SK-N-SH treated with all-trans-retinoic acid at 6 μM for 48 hours (cell line): ENCODE results near the gene THRB.

Experiments used
- ATAC-seq: fragments of 200-7000 bp; cut with Tn5 transposase; 3 replicates; pipeline ENCODE4 v1.9.1; 2020; ENCODE audit warnings: mild to moderate bottlenecking, moderate library complexity
- ARNTL ChIP-seq: fragments of 450-650 bp; formaldehyde crosslinking; IDR thresholded peaks from 2 replicates; pipeline ENCODE4 v1.5.0; 2020; ENCODE audit warnings: low read depth, mild to moderate bottlenecking, moderate library complexity, borderline replicate concordance
- BACH2 ChIP-seq: fragments of 250-450 bp; sonication (Bioruptor Pico); IDR thresholded peaks from 2 replicates; pipeline ENCODE4 v1.9.0; 2021; ENCODE audit warnings: mild to moderate bottlenecking, borderline replicate concordance
- CSDC2 ChIP-seq: fragments of 250-450 bp; sonication (Bioruptor Pico); IDR thresholded peaks from 2 replicates; pipeline ENCODE4 v1.5.0; 2020; ENCODE audit warnings: mild to moderate bottlenecking, moderate library complexity
- ESRRG ChIP-seq: fragments of 250-450 bp; sonication (Bioruptor Pico); IDR thresholded peaks from 2 replicates; pipeline ENCODE4 v1.6.1; 2021; ENCODE audit warnings: mild to moderate bottlenecking
- GLIS3 ChIP-seq: fragments of 250-450 bp; sonication (Bioruptor Pico); IDR thresholded peaks from 2 replicates; pipeline ENCODE4 v1.5.0; 2020; ENCODE audit warnings: mild to moderate bottlenecking, moderate library complexity
- ISL1 ChIP-seq: fragments of 250-450 bp; sonication (Bioruptor Pico); IDR thresholded peaks from 2 replicates; pipeline ENCODE4 v2.1.2; 2022; ENCODE audit warnings: mild to moderate bottlenecking, moderate library complexity
- OSR1 ChIP-seq: fragments of 250-450 bp; sonication (Bioruptor Pico); IDR thresholded peaks from 2 replicates; pipeline ENCODE4 v1.8.0; 2022; ENCODE audit warnings: moderate library complexity, mild to moderate bottlenecking, inconsistent platforms
- PPARA ChIP-seq: fragments of 250-450 bp; sonication (Bioruptor Pico); IDR thresholded peaks from 2 replicates; pipeline ENCODE4 v1.5.0; 2020; ENCODE audit warnings: mild to moderate bottlenecking, borderline replicate concordance
- RARB ChIP-seq: fragments of 250-450 bp; sonication (Bioruptor Pico); IDR thresholded peaks from 2 replicates; pipeline ENCODE4 v1.8.0; 2021; ENCODE audit warnings: mild to moderate bottlenecking, moderate library complexity
- SNAI2 ChIP-seq: fragments of 250-450 bp; sonication (Bioruptor Pico); IDR thresholded peaks from 2 replicates; pipeline ENCODE4 v1.5.0; 2020; ENCODE audit warnings: mild to moderate bottlenecking, moderate library complexity
- TCF4 ChIP-seq: fragments of 250-450 bp; sonication (Bioruptor Pico); IDR thresholded peaks from 2 replicates; pipeline ENCODE4 v1.8.0; 2021; ENCODE audit warnings: mild to moderate bottlenecking, moderate library complexity, borderline replicate concordance
- TOX ChIP-seq: fragments of 250-450 bp; sonication (Bioruptor Pico); IDR thresholded peaks from 2 replicates; pipeline ENCODE4 v1.8.0; 2021; ENCODE audit warnings: mild to moderate bottlenecking, moderate library complexity, borderline replicate concordance
- ZC3H10 ChIP-seq: fragments of 250-450 bp; sonication (Bioruptor Pico); IDR thresholded peaks from 2 replicates; pipeline ENCODE4 v1.5.1; 2021; ENCODE audit warnings: mild to moderate bottlenecking, moderate library complexity
- ZFP30 ChIP-seq: fragments of 450-650 bp; formaldehyde crosslinking; IDR thresholded peaks from 2 replicates; pipeline ENCODE4 v1.5.0; 2022; ENCODE audit warnings: mild to moderate bottlenecking, moderate library complexity
- ZNF565 ChIP-seq: fragments of 450-650 bp; formaldehyde crosslinking; conservative IDR thresholded peaks from 2 replicates; pipeline ENCODE4 v1.5.0; 2020; ENCODE audit warnings: low read depth, mild to moderate bottlenecking, moderate library complexity
- TF ChIP-seq, protein P1 (sequence below): fragments of 250-450 bp; sonication (Bioruptor Pico); IDR thresholded peaks from 2 replicates; pipeline ENCODE4 v1.5.1; 2020; ENCODE audit warnings: low read depth, mild to moderate bottlenecking, moderate library complexity
- TF ChIP-seq, protein P2 (sequence below): fragments of 250-450 bp; sonication (Bioruptor Pico); IDR thresholded peaks from 2 replicates; pipeline ENCODE4 v1.5.0; 2020; ENCODE audit warnings: mild to moderate bottlenecking, moderate library complexity
- TF ChIP-seq, protein P3 (sequence below): fragments of 250-450 bp; sonication (Bioruptor Pico); IDR thresholded peaks from 2 replicates; pipeline ENCODE4 v1.5.1; 2021; ENCODE audit warnings: mild to moderate bottlenecking, moderate library complexity
- TF ChIP-seq, protein P4 (sequence below): fragments of 250-450 bp; sonication (Bioruptor Pico); IDR thresholded peaks from 2 replicates; pipeline ENCODE4 v1.8.0; 2020; ENCODE audit warnings: mild to moderate bottlenecking, moderate library complexity, borderline replicate concordance
- TF ChIP-seq, protein P5 (sequence below): fragments of 250-450 bp; sonication (Bioruptor Pico); IDR thresholded peaks from 2 replicates; pipeline ENCODE4 v1.8.0; 2021; ENCODE audit warnings: low read depth, mild to moderate bottlenecking, moderate library complexity, borderline replicate concordance

The THRB gene

GRCh38 chr3:24497942-24498341 is 3.3 kb upstream of the THRB start:
- TF ChIP-seq SNAI2 (CRISPR knock-in tag) (no peak), BACH2 (CRISPR knock-in tag) (no peak), CSDC2 (CRISPR knock-in tag) (no peak), TOX (CRISPR knock-in tag) (no peak), ZNF565 (CRISPR knock-in tag) (no peak), ZC3H10 (CRISPR knock-in tag) (no peak), ARNTL (no peak), TCF4 (CRISPR knock-in tag) (no peak), ISL1 (CRISPR knock-in tag) (no peak), RARB (CRISPR knock-in tag) (no peak), PPARA (CRISPR knock-in tag) (no peak), ESRRG (CRISPR knock-in tag) (no peak), ZFP30 (CRISPR knock-in tag) (no peak), OSR1 (CRISPR knock-in tag) (no peak)
- TF ChIP-seq, protein P1, sequence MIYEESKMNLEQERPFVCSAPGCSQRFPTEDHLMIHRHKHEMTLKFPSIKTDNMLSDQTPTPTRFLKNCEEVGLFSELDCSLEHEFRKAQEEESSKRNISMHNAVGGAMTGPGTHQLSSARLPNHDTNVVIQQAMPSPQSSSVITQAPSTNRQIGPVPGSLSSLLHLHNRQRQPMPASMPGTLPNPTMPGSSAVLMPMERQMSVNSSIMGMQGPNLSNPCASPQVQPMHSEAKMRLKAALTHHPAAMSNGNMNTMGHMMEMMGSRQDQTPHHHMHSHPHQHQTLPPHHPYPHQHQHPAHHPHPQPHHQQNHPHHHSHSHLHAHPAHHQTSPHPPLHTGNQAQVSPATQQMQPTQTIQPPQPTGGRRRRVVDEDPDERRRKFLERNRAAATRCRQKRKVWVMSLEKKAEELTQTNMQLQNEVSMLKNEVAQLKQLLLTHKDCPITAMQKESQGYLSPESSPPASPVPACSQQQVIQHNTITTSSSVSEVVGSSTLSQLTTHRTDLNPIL (CRISPR knock-in tag): no peak
- TF ChIP-seq, protein P2, sequence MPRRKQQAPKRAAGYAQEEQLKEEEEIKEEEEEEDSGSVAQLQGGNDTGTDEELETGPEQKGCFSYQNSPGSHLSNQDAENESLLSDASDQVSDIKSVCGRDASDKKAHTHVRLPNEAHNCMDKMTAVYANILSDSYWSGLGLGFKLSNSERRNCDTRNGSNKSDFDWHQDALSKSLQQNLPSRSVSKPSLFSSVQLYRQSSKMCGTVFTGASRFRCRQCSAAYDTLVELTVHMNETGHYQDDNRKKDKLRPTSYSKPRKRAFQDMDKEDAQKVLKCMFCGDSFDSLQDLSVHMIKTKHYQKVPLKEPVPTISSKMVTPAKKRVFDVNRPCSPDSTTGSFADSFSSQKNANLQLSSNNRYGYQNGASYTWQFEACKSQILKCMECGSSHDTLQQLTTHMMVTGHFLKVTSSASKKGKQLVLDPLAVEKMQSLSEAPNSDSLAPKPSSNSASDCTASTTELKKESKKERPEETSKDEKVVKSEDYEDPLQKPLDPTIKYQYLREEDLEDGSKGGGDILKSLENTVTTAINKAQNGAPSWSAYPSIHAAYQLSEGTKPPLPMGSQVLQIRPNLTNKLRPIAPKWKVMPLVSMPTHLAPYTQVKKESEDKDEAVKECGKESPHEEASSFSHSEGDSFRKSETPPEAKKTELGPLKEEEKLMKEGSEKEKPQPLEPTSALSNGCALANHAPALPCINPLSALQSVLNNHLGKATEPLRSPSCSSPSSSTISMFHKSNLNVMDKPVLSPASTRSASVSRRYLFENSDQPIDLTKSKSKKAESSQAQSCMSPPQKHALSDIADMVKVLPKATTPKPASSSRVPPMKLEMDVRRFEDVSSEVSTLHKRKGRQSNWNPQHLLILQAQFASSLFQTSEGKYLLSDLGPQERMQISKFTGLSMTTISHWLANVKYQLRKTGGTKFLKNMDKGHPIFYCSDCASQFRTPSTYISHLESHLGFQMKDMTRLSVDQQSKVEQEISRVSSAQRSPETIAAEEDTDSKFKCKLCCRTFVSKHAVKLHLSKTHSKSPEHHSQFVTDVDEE: no peak
- TF ChIP-seq, protein P3, sequence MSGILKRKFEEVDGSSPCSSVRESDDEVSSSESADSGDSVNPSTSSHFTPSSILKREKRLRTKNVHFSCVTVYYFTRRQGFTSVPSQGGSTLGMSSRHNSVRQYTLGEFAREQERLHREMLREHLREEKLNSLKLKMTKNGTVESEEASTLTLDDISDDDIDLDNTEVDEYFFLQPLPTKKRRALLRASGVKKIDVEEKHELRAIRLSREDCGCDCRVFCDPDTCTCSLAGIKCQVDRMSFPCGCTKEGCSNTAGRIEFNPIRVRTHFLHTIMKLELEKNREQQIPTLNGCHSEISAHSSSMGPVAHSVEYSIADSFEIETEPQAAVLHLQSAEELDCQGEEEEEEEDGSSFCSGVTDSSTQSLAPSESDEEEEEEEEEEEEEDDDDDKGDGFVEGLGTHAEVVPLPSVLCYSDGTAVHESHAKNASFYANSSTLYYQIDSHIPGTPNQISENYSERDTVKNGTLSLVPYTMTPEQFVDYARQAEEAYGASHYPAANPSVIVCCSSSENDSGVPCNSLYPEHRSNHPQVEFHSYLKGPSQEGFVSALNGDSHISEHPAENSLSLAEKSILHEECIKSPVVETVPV (CRISPR knock-in tag): no peak
- TF ChIP-seq, protein P4, sequence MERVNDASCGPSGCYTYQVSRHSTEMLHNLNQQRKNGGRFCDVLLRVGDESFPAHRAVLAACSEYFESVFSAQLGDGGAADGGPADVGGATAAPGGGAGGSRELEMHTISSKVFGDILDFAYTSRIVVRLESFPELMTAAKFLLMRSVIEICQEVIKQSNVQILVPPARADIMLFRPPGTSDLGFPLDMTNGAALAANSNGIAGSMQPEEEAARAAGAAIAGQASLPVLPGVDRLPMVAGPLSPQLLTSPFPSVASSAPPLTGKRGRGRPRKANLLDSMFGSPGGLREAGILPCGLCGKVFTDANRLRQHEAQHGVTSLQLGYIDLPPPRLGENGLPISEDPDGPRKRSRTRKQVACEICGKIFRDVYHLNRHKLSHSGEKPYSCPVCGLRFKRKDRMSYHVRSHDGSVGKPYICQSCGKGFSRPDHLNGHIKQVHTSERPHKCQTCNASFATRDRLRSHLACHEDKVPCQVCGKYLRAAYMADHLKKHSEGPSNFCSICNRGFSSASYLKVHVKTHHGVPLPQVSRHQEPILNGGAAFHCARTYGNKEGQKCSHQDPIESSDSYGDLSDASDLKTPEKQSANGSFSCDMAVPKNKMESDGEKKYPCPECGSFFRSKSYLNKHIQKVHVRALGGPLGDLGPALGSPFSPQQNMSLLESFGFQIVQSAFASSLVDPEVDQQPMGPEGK (CRISPR knock-in tag): no peak
- ATAC-seq: no peak

GRCh38 chr3:24496529-24497482 is 2.2 kb upstream of the THRB start:
- ATAC-seq: peak; percentile 34
- TF ChIP-seq RARB (CRISPR knock-in tag) (no peak), ISL1 (CRISPR knock-in tag) (no peak), TOX (CRISPR knock-in tag) (no peak), GLIS3 (CRISPR knock-in tag) (no peak)
- TF ChIP-seq, protein P5, sequence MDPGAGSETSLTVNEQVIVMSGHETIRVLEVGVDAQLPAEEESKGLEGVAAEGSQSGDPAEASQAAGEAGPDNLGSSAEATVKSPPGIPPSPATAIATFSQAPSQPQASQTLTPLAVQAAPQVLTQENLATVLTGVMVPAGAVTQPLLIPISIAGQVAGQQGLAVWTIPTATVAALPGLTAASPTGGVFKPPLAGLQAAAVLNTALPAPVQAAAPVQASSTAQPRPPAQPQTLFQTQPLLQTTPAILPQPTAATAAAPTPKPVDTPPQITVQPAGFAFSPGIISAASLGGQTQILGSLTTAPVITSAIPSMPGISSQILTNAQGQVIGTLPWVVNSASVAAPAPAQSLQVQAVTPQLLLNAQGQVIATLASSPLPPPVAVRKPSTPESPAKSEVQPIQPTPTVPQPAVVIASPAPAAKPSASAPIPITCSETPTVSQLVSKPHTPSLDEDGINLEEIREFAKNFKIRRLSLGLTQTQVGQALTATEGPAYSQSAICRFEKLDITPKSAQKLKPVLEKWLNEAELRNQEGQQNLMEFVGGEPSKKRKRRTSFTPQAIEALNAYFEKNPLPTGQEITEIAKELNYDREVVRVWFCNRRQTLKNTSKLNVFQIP: no peak
